GM23248 (cell line): ENCODE measurements around the gene IL7R.

Source experiments
- EZH2 ChIP-seq: fragments of 200-600 bp; sonication (generic); IDR thresholded peaks from 2 replicates; pipeline ENCODE4 v1.6.1; 2018; ENCODE audit warnings: antibody characterized with exemption, mild to moderate bottlenecking; ENCODE audit not compliant: insufficient read depth, poor library complexity, severe bottlenecking
- EZH2phosphoT487 ChIP-seq: fragments of 200-600 bp; sonication (generic); IDR thresholded peaks from 2 replicates; pipeline ENCODE4 v1.6.1; 2018; ENCODE audit warnings: antibody characterized with exemption, moderate library complexity, mild to moderate bottlenecking, low read depth; ENCODE audit not compliant: insufficient read depth

DNA sequence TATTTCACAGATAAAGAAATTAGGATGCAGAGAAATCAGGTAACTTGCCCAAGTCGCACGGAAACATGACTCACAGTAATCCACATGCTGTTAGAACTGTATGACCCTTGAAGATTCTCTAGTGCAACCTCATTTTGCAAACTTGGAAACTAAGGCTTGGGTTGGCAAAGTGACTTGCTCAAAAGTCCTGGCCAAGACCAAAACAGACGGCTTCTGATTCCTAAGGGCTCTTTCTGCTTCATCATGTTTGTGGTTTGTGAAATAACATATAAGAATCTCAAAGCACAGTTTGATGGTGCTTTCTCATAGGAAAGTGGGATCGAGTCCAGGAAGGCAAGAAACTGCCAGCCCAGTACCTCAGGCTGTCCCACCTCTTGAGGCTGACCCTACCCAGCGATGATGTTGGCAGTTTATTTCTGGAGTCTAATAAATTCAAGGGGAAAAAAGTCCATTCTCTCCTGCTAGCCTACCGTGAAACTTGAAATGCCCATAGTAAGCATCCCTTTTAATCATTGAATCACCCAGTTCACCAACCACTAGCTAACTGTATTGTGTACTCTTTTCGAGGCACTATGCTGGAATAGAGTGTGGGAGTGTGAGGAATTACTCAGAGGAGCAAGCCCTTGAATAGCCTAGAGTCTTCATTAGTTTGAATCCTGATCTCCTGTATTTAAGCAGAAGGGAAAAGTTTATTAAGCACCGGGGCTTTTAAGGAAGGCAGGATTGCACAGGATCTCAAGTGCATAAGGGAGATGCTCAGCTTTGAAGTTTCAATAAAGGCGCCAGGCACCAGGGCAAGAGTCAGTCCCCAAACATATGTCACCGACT lies 67.6 kb downstream of the IL7R start:
- no peak for TF ChIP-seq EZH2
- no peak for TF ChIP-seq EZH2phosphoT487
